GM18870 (cell line): ENCODE data around the gene QARS1.

Experiments used
- ATAC-seq: cut with Tn5 transposase; IDR thresholded peaks from one replicate; pipeline ENCODE4 v1.9.1; 2021; ENCODE audit warnings: moderate library complexity; ENCODE audit not compliant: unreplicated experiment

The QARS1 gene

DNA sequence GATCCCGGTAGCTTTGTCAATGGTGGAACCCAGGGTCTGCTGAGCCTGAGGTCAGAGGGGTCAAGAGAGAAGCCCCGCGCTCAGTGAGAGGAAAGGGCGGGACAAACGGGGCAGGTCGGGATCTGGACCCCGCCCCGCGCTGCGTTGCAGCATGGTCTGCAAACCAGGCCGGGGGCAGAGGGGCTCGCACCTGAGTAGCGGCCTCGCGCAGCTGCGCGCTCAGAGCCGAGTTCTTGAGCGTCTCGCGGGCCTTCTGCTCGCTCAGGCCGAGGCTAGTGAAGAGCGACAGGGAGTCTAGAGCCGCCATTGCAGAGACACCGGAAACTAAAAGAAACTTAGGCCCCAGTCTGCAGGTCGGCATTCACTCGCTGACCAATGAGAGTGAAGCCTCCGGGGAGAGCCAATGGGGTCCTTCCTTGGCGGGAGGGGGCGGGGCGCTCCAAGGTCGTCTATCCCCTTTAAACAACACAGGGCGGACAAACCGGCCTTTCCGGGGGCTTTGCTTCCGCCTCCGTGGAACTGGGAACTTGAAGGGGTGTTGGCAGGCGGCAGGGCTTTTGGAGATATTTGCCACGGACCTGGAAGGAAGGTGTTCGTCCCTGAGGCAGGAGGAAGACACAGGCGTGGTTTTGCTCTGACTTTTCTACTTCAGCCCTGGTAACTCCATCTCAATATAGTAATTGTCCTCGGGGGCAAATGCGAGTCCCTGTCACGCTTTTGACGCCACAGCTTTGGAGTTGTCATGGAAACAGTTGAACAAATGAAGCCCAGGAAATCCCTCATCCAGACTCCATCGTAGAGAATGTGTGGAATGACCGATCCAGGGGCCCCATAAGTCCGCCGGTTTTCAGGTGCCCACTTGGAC lies at the start of gene QARS1:
TSS of gene QARS1 (minus strand) at position 331 of the 865 bp plus-strand sequence. CDS start at position 307, 24 bp downstream.
- peak; percentile 53 for ATAC-seq

DNA sequence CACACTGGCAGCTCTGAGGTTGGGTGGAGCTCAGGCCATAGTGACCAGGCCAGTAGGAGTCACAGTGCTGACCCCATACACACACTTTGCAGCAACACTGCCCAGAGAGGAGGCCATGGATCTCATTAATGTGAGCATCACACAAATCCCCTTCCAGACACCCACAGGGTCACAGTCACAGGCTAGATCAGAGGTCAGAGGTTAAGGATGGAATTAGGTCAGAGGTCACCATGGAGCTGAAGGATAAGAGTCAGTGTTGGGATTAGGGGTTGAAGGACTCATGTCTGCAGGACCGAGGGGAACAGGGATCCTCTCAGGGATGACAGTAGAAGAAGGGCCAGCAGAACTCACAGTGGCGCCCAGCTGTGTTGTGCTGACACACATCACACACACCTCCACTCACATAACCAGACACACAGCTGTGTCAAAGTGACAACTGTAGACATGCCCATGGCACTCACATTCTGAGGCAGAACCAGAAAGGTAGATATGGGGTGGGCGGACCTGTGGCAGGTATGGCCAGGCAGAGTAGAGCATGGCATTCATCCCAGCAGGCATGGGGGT lies 48.9 kb upstream of the QARS1 start:
- no peak for ATAC-seq

DNA sequence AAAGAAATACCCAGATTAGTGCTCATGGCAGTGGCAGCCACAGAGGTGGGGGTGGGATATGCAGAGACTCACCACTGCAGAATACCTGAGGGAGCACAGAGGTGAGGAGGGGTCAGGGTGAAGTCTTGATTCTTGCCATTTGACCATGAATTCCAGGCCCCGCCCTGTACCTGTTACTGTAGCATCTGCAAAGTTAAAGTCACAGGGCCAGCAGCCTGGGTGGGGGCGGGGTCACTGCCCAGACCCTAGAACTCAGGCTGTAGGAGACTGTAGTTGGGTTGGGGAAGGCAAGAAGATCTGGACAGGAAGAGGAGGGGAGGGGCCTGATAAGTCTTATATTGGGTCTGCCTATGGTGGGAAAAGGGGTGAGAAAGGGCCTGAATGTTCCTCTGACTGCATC lies 47.1 kb upstream of the QARS1 start:
- ATAC-seq, result no peak

DNA sequence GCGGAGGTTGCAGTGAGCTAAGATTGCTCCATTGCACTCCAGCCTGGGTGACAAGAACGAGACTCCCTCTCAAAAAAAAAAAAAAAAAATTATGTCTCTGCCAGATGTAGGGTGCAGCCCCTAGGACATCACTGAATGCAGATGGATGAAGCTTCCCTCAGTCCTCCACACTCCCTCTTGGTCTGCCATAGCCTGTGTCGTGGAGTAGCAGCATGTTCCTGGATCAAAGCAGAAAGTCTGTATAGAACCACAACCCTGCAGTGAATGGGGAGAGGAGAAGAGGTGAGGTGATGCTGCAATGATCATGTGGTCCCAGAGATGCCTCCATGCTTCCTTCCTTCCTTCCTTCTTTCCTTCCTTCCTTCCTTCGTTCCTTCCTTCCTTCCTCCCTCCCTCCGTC lies 43.6 kb upstream of the QARS1 start:
- no peak for ATAC-seq

DNA sequence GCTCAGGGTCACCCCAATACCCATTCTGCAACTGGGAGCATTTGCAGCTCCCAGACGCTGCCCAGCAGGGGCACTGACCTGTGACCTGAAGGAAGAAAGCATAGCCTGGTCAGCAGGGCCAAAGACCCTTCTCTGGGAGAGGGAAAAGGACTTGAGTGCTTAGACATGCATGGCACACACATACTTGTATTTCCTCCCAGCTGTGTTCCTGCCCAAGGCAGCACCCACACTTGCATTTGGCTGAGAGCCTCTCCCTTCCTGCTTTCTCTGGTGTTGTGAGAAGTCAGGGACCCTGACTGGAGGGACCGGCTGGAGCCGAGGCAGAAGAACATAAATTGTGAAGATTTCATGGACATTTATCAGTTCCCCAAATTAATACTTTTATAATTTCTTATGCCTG lies 35.5 kb upstream of the QARS1 start:
- no peak for ATAC-seq

DNA sequence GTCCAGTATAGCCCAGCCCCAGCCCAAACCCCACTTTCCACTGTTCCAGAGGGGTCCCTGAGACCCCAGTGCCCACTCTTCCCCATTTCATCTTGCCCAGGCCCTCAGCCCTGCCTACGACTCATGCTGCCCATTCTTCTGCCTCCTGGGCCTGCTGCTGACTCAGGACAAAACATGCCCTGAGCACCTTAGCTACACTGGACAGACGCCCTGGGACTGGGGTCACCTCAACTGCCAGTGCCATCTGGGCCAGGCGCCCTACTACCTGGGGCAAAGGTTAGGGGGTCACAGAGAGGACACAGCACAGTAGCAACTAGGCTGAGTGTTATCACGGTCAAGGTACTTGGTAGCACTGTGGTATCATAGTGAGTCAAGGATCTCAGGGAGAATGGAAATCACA lies 30.9 kb upstream of the QARS1 start:
- no peak for ATAC-seq

DNA sequence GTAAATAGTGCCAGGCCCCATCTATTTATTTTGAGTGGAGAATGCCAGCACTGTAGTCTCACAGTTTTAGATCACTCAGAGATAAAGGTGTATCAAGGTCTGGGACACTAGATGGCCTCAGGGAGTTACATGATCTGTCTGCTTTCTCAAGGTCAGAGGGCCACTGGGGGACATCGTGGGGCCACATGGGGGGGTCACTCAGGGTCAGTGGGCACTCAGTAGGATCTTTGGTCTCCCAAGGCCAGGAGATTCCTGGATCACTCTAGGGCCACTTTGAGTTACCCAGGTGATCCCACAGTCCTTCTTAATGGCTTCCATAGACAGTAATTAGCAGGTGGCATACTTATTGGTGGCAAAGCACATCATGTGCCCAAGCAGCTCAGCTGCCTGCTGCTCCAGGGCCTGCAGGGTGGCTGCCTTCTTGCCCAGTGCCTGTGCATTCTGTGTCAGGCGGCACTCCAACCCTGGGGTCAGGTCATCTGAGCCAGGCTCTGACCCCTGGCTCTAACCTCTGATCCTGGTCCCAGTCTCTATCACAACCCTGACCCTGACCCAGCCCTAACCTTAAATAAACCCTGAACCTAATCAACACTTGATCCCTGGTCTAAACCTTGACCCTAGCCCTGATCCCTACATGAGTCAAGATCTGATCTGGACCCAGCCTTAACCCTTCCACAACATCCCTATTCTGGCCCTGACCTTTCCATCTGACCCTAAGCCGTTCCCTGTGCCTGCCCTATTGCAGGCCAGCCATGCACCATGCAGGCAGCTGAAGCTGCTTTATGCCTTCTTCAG lies 30.1 kb upstream of the QARS1 start:
- no peak for ATAC-seq

DNA sequence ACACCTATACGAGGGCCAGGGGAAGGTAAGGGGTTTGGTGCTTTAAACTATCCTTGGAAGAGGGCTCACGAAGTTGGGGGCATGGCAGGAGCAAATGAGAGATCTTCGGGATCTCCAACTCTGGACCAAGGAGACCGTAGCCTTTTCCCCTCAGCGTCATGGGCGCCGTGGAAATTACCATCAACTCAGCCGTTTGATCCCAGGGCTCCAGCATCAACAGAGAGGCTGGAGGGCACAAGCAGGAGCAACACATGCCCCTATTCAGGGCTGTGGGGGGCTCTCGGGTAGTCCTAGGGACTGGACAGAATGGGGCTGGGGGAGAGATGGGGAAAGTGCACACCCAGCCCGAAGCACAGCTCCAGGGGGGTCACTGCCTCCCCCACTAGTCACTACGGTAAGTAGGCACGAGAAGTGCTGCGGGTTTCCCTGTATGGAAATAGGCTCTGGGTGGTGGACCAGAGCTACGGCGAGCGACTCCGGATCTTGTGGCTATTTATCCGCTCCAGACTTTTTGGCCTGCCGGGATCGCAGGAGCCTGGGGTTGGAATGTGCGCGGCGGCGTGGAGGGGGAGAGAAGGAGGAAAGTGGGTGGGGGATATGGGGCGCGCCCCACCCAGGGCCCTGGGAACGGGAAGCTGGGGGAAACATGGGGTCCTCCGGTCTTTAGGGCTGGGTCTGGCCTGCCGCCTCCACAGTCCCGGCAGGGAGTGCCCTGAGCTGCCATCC lies 28.8 kb upstream of the QARS1 start:
- no peak for ATAC-seq

DNA sequence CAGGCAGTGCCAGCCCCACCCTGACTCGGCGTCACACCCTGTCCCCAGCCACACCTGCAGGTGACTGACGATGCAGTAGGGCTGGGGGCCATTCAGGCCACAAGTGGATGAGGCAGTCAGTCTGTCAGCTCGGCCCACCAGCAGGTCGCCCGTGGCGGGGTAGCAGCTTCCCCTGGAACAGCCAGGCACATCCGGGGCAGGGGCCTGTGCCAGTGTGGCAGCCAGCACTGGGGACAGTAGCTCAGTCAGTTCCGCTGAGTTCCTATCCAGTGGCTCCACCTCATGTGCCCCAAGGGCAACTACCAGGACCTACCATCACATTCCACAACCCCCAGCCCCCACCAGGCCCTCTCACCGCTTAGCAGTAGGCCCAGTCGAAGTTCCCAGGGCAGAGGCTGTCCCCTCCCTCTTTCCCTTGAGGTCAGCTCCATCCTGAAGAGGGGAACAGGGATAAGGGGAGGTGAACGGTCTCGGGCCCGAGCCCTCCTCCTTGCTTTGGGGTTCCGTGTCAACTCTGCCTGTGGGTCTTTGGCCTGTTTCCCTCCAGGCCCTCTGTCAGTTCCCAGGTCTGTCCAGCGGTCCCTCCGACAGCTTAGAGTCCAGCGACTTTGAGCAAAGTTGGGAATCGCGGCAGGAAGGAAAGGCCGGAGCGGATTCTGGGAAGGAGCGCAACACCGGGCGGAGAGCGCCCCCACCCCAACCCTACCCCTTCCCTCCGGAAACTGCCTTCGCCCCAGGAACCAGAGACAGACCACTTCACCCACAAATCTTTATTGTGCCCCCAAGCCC lies 28.1 kb upstream of the QARS1 start, which contains the start of gene LAMB2:
TSS of gene LAMB2 (minus strand) at position 614 of the 789 bp plus-strand sequence. CDS start at position 431, 183 bp downstream.
- ATAC-seq, result no peak

DNA sequence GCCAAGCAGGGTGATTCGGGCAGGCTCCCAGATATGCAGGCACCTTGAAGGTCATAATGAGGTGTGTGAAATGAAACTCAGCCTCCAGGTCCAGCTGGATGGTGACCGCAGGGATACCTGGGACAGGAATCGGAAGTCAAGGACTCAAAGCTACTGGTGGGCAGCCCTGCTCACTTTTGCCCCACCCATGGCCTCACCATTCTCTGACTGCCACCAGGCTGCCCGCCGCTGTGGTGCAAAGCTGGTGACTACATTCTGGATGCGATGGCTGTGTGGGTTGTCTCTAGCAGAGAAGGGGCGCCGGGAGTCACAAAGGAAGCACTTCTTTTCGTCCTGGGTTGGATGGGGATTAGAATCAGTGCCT lies 27.5 kb upstream of the QARS1 start:
- ATAC-seq, result no peak

DNA sequence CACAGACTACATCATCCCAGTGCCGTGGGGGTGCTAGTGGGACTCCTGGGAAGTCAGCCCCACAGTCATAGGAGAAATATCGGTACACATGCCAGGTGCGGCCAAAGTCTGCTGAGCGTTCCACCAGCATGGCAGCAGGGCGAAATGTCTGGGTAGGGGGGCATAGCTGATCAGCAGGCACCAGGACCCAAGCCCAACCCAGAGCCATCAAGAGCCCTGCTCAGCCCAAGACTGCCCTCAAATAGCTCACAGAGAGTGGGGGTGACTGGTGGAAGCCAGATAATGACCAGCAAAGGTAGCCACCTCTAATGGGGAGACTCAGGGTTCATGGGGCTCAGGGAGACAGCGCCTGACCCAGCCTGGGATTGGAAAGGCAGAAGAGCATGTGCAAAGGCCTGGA lies 27.0 kb upstream of the QARS1 start:
- no peak for ATAC-seq

DNA sequence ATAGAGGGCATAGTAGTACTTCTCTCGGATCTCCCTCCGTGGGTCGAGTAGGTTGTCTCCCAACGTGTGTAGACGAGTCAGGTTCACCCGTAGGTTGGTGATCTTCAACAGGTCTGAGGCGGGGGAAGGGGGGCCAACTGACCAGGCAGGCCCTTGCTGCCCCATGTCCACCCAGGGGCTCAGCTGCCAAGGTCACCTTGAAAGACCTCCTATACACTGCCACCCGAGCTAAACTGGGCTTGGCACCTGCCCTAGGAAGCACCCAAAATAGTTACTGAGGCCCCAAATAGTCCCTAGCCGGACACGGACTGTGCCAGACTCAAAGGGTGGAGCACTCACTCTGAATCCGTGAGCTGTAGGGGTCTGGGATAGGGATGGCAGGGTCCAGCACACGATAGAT lies 26.5 kb upstream of the QARS1 start:
- ATAC-seq, result no peak

DNA sequence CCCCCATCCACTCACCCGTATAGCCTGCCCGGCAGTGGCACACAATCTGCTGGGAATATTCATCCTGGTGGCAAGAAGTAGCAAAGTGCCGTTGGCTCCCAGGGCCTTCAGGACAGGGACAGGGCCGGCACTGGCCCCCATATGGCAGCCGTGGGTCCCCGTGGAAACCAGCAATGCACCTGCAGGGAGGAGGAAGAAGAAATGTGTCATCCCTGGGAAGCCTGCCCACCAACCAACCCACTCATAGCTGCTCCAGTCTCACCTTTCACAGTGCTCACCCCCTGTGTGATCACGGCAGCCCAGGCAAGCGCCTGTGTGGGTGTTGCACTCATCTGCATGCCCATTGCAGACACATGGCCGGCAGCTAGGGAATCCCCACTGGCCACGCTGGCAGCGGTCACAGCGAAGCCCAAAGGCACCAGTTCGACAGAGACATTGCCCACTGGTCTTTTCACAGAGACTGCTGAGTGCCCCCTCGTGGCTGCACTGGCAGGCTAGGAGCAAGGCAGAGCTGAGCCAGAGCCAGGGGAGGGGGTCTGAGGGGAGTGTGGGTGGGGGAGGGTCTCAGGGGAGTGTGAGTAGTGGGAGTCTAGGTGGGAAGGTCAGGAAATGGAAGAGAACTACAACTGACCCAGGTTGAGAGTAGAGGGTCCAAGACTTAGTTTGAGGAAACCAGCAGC lies 20.6 kb upstream of the QARS1 start:
- no peak for ATAC-seq

DNA sequence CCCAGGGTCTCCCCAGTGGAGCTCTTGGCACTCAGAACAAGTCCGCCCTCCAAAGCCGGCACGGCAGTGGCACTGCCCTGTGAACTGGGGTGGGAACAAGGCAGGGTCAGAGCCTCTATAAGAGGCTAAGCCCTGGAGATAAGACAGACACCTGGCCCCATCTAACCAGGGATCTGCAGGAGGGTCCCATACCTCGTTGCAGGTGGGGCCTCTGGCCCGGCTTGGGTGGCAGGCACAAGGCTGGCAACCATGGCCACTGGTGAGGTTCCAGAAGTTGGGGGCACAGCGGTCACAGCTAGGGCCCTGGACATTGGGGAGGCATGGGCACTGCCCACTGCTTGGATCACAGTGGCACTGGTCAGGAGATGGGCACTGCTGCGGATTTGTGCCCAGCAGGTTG lies 19.6 kb upstream of the QARS1 start:
- no peak for ATAC-seq

DNA sequence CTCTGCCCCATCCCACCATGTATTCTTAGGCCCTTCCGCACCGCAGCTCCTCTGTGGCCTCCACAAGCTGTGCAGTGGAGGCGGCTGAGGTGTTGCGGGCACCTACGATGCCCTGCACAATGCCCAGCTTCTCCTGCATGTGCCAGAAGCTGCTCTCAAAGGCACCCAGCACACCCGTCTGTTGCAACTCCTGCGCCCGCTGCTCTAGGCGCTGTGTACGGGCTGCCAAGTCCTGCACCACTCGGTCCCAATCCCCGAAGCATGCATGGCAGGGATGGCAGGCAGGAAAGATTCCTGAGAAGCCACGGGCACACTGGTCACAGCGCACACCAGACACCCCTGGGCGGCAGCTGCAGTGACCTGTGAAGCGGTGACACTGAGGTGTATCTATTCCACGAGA lies 19.1 kb upstream of the QARS1 start:
- no peak for ATAC-seq

DNA sequence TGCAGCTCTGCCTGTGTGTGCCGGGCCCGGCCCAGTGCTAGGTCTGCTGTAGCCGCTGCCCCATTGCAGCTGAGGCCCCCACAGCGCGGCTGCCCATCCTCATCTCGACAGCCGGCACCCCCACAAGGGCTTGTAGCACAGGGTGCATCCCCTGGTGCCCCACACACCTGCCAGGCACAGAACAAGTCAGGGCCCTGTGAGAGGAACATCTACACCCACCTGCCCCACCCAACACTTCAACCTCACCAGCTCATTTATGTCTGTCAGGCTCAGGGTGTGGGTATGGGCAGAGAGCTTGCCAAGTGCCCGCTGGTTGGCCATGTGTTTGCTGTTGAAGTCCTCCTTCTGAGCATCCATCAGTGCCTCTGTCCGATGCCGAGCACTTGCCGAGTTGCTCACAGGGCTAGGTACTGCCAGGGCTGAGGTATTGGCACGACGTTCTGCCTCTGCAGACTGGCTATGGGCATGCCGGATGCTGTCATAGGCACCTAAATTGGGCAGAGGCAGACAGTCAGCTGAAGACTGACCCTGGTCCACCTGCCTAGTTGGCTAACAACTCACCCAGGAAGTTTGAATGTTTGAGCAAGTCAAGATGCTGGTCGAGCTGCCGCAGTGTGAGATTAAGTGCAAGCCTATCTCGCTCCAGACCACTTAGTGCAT lies 18.5 kb upstream of the QARS1 start:
- ATAC-seq, result no peak

DNA sequence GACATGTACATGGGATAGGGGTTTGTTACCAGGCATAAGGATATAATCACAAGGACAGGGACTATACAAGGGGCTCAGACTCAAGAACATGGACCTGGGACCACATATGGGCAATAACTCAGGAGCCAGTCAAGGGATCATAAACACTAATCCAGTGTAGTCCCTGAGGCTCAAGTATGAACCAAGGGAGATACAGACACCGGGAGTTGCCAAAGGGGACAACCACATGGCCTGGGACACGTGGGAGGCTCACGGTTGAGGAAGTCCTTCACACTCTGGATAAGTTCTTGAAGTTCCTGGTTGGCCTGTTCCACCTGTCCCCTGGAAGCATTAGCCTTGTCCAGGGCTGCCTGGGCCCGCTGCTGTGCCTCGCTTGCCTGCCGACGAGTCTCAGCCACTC lies 17.9 kb upstream of the QARS1 start:
- no peak for ATAC-seq

DNA sequence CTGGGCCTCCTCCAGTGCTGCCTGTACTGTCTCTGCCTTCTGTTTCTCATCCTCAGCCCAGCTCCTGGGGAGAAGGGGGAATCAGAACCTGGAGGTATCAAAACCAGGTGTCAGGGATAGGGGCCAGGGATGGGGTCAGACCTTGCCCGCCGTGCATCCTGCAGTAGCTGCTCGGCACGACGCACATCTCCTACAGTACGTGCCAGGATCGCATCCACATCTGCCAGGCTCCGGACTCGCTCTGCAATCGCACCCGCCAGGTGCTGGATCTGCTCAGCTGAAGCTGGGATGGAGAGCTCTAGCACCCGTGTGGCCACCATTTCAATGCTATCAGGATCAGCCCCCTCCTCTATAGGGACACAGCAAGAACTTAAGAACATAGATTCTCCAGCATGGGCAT lies 17.5 kb upstream of the QARS1 start:
- no peak for ATAC-seq

DNA sequence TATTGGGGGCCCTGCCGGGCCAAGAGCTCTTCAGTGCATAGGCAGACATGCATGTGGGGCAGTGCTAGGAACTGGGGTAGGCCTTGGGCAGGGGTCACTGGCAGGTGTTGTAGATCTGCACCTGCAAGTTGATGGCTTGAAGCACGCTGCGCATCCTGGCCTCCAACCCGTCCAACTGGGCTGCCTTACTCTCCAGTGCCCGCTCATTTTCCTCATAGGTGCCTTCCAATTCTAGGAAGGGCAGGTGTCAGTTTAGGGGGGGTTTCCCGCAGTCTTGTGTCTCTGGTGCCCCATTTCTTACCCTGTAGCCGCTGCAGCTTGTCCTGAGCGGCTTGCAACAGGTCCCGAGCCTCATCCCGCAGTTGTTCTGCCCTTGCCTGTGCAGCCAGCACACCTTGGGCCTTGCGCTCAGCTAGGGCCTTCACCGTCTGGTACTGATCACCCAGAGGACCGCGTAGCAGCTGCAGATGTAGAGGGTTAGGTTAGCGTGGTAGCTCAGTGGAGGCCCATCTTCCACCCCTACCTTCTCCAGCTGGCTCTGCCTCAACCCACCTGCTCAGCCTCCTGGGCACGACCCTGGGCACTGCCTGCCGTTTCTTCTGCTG lies 16.7 kb upstream of the QARS1 start:
- ATAC-seq, result no peak
